22Rv1 (cell line): ENCODE data around the gene NEK10.

Experiments
- CTCF ChIP-seq: fragments of 450-650 bp; IDR thresholded peaks from 2 replicates; pipeline ENCODE4 v1.5.1; 2017; ENCODE audit warnings: mild to moderate bottlenecking
- ZFX ChIP-seq: fragments of 450-650 bp; IDR thresholded peaks from 2 replicates; pipeline ENCODE4 v1.6.1; 2017; ENCODE audit warnings: antibody characterized with exemption, borderline replicate concordance

GRCh38 chr3:27342267-27342666 lies 26.9 kb downstream of the NEK10 start:
- TF ChIP-seq CTCF = no peak
- TF ChIP-seq ZFX = no peak
